Activated naive CD8-positive, alpha-beta T cell treated with anti-CD3 and anti-CD28 coated beads, Interleukin-2, amount 50 U/mL, for 24 hours (primary cell): ENCODE measurements around the gene TCF7L2.

Experiments
- ATAC-seq: fragments of 150-1000 bp; cut with Tn5 transposase; one replicate; pipeline ENCODE4 v1.10.0; 2021
- DNase-seq: peaks from one replicate; pipeline ENCODE4 v3.0.0; 2021
- H3K27ac Mint-ChIP-seq: one replicate; pipeline ENCODE4 v1.8.0; 2021; ENCODE audit warnings: mild to moderate bottlenecking, mixed read lengths
- H3K27me3 Mint-ChIP-seq: one replicate; pipeline ENCODE4 v1.8.0; 2021; ENCODE audit warnings: mixed read lengths
- H3K36me3 Mint-ChIP-seq: one replicate; pipeline ENCODE4 v1.8.0; 2021; ENCODE audit warnings: low read depth, mixed read lengths
- H3K4me1 Mint-ChIP-seq: one replicate; pipeline ENCODE4 v1.8.0; 2021; ENCODE audit warnings: mixed read lengths
- H3K4me3 Mint-ChIP-seq: one replicate; pipeline ENCODE4 v1.8.0; 2021; ENCODE audit warnings: mild to moderate bottlenecking, moderate library complexity, mixed read lengths
- H3K9me3 Mint-ChIP-seq: one replicate; pipeline ENCODE4 v1.8.0; 2021; ENCODE audit warnings: mixed read lengths

TCF7L2 gene

DNA sequence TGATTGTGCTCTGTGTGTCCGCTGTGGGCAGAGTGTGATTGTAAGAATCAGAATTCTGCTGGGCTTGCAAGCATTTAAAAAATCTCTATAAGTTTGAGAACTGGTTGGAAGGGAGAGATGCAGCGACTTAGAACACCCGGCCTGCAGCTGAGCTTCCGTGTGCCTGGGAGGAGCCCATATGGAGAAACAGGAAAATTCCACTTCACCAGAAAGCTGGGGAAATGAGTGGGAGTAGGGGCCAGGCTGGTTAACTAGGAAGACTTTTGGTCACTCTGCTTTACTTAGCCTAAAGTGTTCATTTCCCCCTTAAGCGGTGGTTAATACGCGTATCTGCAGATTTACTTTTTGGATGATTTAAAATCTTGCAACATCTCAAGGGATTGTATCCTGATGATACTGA, 72.2 kb downstream of the TCF7L2 start:
- DNase-seq (no peak), ATAC-seq (no peak)
- Mint-ChIP-seq H3K27me3 (peaks cover 15% of the 10 kb centered on the region), H3K9me3 (no peaks in the 10 kb centered on the region), H3K4me3 (no peak overlapping the region), H3K4me1 (peaks cover 3% of the 10 kb centered on the region), H3K27ac (no peak overlapping the region), H3K36me3 (no peaks in the 10 kb centered on the region)

GRCh38 chr10:113023017-113023416, 73.0 kb downstream of the TCF7L2 start:
- peaks cover 5% of the 10 kb centered on the region for H3K4me1 Mint-ChIP-seq
- H3K9me3 Mint-ChIP-seq, result no peaks in the 10 kb centered on the region

GRCh38 chr10:113024930-113025329, 74.9 kb downstream of the TCF7L2 start:
- Mint-ChIP-seq H3K9me3 (no peaks in the 10 kb centered on the region), H3K4me1 (peaks cover 12% of the 10 kb centered on the region), H3K27me3 (peaks cover 17% of the 10 kb centered on the region)

More at GRCh38 chr10:113023017-113023416, 73.0 kb downstream of the TCF7L2 start:
- ATAC-seq (no peak), DNase-seq (no peak)
- H3K27ac Mint-ChIP-seq, result no peak overlapping the region
- no peaks in the 10 kb centered on the region for H3K36me3 Mint-ChIP-seq
- no peak overlapping the region for H3K4me3 Mint-ChIP-seq
- H3K27me3 Mint-ChIP-seq, result peaks cover 17% of the 10 kb centered on the region

DNA sequence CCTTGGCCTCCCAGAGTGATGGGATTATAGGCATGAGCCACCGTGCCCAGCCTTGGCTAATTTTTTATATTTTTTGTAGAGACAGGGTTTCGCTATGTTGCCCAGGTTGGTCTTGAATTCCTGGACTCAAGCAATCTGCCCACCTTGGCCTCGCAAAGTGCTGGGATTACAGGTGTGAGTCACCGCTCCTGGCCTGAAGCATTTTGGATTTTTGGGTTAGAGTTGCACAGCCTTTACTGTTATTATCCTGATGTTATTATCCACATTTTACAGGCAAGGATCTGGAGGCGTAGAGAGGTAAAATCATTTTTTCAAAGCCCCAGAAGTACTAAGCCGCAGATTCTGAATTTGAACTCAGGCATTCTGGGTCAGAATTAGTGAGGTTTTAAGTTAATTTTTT, 75.4 kb downstream of the TCF7L2 start:
- no peak for ATAC-seq
- H3K9me3 Mint-ChIP-seq, result no peaks in the 10 kb centered on the region
- H3K4me3 Mint-ChIP-seq, result no peak overlapping the region
- no peak for DNase-seq
- no peak overlapping the region for H3K27ac Mint-ChIP-seq
- peaks cover 12% of the 10 kb centered on the region for H3K4me1 Mint-ChIP-seq
- H3K36me3 Mint-ChIP-seq, result no peaks in the 10 kb centered on the region
- H3K27me3 Mint-ChIP-seq, result peaks cover 17% of the 10 kb centered on the region

More at GRCh38 chr10:113024930-113025329, 74.9 kb downstream of the TCF7L2 start:
- no peak for DNase-seq
- H3K36me3 Mint-ChIP-seq, result no peaks in the 10 kb centered on the region
- H3K4me3 Mint-ChIP-seq, result no peak overlapping the region
- no peak overlapping the region for H3K27ac Mint-ChIP-seq
- no peak for ATAC-seq

DNA sequence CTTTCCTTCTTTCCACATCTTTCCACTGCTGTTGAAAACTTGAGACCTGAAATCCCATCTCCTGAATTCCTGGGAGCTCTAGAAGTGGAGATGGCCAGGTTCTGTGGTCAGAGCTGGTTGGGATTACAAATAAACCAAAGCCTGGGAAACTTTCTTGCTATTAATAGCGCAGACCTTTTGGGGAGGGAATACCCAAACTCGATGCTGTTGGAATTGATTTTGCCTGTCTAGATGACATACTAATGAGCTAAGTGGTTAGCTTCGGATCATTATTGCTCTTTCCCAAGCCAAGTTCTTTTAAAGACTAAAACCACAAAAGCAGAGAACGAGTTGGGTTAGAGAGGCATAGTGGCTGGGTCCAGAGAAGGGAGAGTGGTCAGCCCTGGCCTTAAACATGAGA, 76.6 kb downstream of the TCF7L2 start:
- H3K27me3 Mint-ChIP-seq, result peaks cover 17% of the 10 kb centered on the region
- H3K27ac Mint-ChIP-seq, result no peak overlapping the region
- no peaks in the 10 kb centered on the region for H3K9me3 Mint-ChIP-seq
- peaks cover 12% of the 10 kb centered on the region for H3K4me1 Mint-ChIP-seq
- H3K36me3 Mint-ChIP-seq, result no peaks in the 10 kb centered on the region
- DNase-seq (no peak), ATAC-seq (no peak)
- no peak overlapping the region for H3K4me3 Mint-ChIP-seq

DNA sequence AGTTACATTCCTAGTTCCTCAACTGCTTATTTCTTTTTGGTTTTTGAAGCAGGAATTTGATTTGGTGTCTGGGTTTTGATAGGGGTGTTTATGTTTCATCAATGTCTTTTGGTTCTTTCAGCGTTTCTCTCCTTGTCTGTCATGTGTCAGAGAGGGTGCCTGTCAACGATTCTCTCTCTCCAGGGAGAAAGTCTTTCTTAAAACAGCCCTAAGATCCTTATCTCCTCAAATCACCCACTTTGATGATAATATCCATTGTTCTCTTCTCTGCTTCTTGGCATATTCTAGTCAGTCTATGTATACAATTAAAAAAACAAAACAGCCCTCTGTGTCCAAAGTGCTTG, 77.2 kb downstream of the TCF7L2 start:
- Mint-ChIP-seq H3K36me3 (no peaks in the 10 kb centered on the region), H3K27ac (no peak overlapping the region), H3K27me3 (peaks cover 17% of the 10 kb centered on the region), H3K9me3 (no peaks in the 10 kb centered on the region), H3K4me3 (no peak overlapping the region), H3K4me1 (peaks cover 12% of the 10 kb centered on the region)
- no peak for DNase-seq
- no peak for ATAC-seq

DNA sequence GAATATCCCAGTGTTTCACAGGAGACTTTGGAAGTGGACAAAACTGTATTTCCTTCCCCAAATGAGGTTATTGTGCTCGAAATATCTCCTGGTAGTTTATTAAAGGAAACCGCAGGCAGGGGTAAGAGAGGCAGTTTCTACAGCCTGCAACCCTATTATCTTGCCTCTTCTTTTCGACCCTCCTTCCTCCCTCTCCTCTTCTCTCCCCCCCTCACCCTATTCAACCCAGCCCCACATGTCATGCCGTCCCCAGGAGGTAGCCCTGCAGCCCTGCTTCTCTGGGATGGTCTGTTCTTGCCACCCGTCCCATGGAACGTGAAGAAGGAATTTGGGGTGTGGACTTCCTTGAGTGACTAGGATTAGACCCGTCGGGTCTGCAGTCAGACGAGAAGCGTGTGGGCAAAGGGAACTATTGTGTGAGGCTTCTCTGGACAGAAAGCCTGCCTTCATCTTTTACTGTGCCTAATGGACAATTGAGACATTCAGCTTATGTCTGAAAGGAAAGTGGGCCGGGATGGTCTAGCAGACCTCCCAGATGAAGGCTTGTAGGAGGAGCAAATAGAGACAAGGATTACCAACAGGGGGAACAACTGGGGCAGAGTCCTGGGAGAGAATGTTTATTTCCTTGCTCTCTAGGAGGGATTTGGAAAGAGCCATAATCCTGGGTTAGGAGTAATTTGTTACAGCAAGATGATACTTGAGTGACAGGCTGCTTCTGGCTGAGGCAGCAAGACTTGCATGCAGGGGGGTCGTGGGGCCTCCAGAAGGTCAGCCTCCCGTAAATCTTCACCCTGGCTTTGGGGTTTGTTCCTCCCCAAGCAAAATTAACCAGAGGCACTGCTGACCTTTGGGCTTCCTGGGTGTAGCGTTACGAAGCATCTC, 77.8 kb downstream of the TCF7L2 start:
- ATAC-seq (no peak), DNase-seq (no peak)
- no peaks in the 10 kb centered on the region for H3K9me3 Mint-ChIP-seq
- H3K27me3 Mint-ChIP-seq, result peaks cover 17% of the 10 kb centered on the region
- H3K36me3 Mint-ChIP-seq, result no peaks in the 10 kb centered on the region
- no peak overlapping the region for H3K27ac Mint-ChIP-seq
- peaks cover 12% of the 10 kb centered on the region for H3K4me1 Mint-ChIP-seq
- H3K4me3 Mint-ChIP-seq, result no peak overlapping the region

DNA sequence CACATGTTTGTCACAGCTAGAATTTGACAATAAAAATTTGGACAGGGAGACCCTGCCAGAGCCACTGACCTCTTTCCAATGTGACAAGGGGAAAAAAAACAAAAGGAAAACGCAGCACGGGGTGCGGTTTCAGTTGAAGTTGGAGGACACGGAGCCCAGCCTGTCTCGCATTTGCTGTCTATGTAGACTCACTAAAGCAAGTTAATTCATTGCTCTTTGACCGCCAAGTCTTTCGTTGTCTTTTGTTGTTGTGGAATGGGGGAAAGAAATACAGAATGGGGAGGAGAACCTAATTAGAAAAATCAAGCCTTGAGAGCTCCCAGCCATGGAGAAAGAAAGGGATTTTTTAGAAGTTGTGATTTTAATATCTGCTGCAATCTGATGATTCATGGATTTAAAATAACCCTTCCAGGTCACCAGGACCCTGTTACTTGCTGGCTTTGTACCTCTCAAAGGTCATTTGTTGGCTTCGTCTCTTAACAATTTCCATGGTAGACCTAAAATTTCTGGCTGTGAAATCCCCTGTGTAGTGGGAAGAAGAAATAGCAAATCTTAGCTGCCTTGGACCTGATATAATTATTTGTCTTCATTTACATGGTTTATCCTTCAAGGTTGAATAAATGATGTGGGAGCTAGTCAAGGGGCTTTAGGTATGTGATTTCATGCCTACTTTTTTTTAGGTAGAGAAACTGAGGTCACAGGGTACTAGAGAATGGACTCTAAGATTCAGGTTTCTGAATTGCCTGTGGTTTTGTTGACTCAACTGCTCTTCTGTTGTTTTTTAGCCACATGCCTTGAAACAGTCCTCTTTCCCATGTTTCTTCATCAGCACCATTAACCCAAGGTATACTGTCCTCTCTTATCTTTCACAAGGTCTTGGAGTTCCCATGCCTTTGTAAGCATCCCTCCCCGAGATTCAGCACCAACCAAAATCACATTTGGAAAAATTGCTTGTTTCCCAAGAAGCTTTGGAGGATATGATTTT, 78.7 kb downstream of the TCF7L2 start:
- DNase-seq (no peak), ATAC-seq (no peak)
- Mint-ChIP-seq H3K27me3 (peaks cover 17% of the 10 kb centered on the region), H3K4me1 (peaks cover 12% of the 10 kb centered on the region), H3K4me3 (no peak overlapping the region), H3K36me3 (no peaks in the 10 kb centered on the region), H3K27ac (no peak overlapping the region), H3K9me3 (no peaks in the 10 kb centered on the region)

DNA sequence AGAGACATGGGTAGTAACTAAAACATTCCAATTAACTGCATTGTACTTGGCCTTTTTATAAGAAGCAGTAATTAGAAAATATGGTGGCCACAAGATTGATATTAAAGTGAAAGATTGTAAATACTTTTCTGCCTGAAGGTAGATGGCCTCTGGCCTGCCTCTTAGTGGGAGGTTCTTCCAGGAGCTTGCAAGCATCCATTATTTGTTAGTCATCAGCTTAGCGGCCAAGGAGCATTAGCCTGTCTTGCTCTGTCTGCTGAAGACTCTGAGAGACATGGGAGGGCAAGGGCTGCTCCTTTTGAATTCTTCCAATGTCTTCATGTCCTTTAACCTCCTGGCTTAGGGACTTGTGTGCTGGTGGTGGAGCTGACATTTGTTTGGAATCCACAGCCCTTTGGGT, 80.4 kb downstream of the TCF7L2 start:
- no peaks in the 10 kb centered on the region for H3K36me3 Mint-ChIP-seq
- peaks cover 12% of the 10 kb centered on the region for H3K4me1 Mint-ChIP-seq
- H3K27me3 Mint-ChIP-seq, result peaks cover 17% of the 10 kb centered on the region
- H3K27ac Mint-ChIP-seq, result no peak overlapping the region
- DNase-seq (no peak), ATAC-seq (no peak)
- no peaks in the 10 kb centered on the region for H3K9me3 Mint-ChIP-seq
- no peak overlapping the region for H3K4me3 Mint-ChIP-seq

GRCh38 chr10:113031147-113031546, 81.1 kb downstream of the TCF7L2 start:
- no peaks in the 10 kb centered on the region for H3K9me3 Mint-ChIP-seq
- H3K27me3 Mint-ChIP-seq, result peaks cover 17% of the 10 kb centered on the region
- peaks cover 12% of the 10 kb centered on the region for H3K4me1 Mint-ChIP-seq
- no peak overlapping the region for H3K4me3 Mint-ChIP-seq
- no peak overlapping the region for H3K27ac Mint-ChIP-seq
- DNase-seq (no peak), ATAC-seq (no peak)
- no peaks in the 10 kb centered on the region for H3K36me3 Mint-ChIP-seq

DNA sequence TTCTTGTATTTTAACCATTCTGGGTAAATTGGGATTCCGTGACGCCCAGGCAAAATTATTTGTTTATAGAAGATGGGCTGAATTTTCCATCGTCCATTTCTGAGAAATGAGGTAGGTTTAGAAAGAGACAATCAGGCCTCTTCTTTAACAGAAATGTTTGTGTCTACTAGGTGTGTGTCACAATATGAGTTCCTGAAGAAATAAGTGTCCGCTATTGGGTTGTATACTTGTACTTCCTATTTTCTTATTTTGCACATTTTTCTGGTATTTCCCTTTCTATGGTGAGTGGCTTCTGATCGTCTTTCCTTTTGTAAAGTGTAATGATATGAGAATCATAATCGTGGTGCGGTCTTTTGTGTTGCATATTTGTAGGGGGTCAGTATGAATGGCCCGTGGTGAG, 83.9 kb downstream of the TCF7L2 start:
- ATAC-seq (no peak), DNase-seq (no peak)
- H3K4me1 Mint-ChIP-seq, result peaks cover 2% of the 10 kb centered on the region
- H3K27ac Mint-ChIP-seq, result no peak overlapping the region
- no peak overlapping the region for H3K4me3 Mint-ChIP-seq
- H3K27me3 Mint-ChIP-seq, result no peaks in the 10 kb centered on the region
- no peaks in the 10 kb centered on the region for H3K36me3 Mint-ChIP-seq
- H3K9me3 Mint-ChIP-seq, result no peaks in the 10 kb centered on the region

GRCh38 chr10:113035732-113036312, 85.8 kb downstream of the TCF7L2 start:
- no peak for ATAC-seq
- no peaks in the 10 kb centered on the region for H3K27me3 Mint-ChIP-seq

GRCh38 chr10:113036619-113037018, 86.6 kb downstream of the TCF7L2 start:
- no peak overlapping the region for H3K27ac Mint-ChIP-seq
- no peak for DNase-seq
- peaks cover 2% of the 10 kb centered on the region for H3K36me3 Mint-ChIP-seq
- no peaks in the 10 kb centered on the region for H3K4me1 Mint-ChIP-seq
- H3K4me3 Mint-ChIP-seq, result no peak overlapping the region
- H3K27me3 Mint-ChIP-seq, result no peaks in the 10 kb centered on the region
- H3K9me3 Mint-ChIP-seq, result no peaks in the 10 kb centered on the region
- no peak for ATAC-seq

More at GRCh38 chr10:113035732-113036312, 85.8 kb downstream of the TCF7L2 start:
- Mint-ChIP-seq H3K4me1 (no peaks in the 10 kb centered on the region), H3K36me3 (peaks cover 2% of the 10 kb centered on the region), H3K4me3 (no peak overlapping the region), H3K9me3 (no peaks in the 10 kb centered on the region), H3K27ac (no peak overlapping the region)
- no peak for DNase-seq

GRCh38 chr10:113037218-113037617, 87.2 kb downstream of the TCF7L2 start:
- Mint-ChIP-seq H3K4me1 (no peaks in the 10 kb centered on the region), H3K36me3 (peaks cover 2% of the 10 kb centered on the region), H3K9me3 (no peaks in the 10 kb centered on the region), H3K27ac (no peak overlapping the region), H3K27me3 (no peaks in the 10 kb centered on the region), H3K4me3 (no peak overlapping the region)
- no peak for ATAC-seq
- no peak for DNase-seq
